Esophagus squamous epithelium (tissue), 4 donors: ENCODE results near the gene OCA2.

ENCODE experiments used
- CTCF ChIP-seq, 6 experiments: fragments of 450-650 bp in 4 of 6; fragments of 200-600 bp in 2 of 6; sonication (generic) in 2 of 6; IDR thresholded peaks; one replicate each; pipeline ENCODE4 v1.5.1; 2016 to 2019; ENCODE audit warnings: antibody characterized with exemption in 6 of 6, mild to moderate bottlenecking in 4 of 6, moderate library complexity in 4 of 6
- POLR2A ChIP-seq, 4 donors: fragments of 450-650 bp; IDR thresholded peaks; one replicate each; pipeline ENCODE4 v1.6.1; 2017; ENCODE audit warnings: antibody characterized with exemption in 4 of 4, mild to moderate bottlenecking in 4 of 4, moderate library complexity in 3 of 4

GRCh38 chr15:27989838-27990237 lies 109.3 kb downstream of the OCA2 start:
- TF ChIP-seq POLR2A (IDR thresholded peaks at IDR 0.05) (no peak), CTCF (IDR thresholded peaks at IDR 0.05) (no peak)
